ENCODE measurements around the gene RARB. TPM values are rescaled to one million over a fixed set of nuclear protein-coding genes. Genes with fewer than 3 reads are reported as not detected.

The RARB gene
- total RNA-seq, 1 donor from 2014 or later = not detected

- POLR2A ChIA-PET = no interaction called here
- TF ChIP-seq CTCF (IDR thresholded peaks at IDR 0.05) = no peak
- Mint-ChIP-seq H3K9me3 (peaks cover 2% of the 10 kb centered on the region), H3K27me3 (no peaks in the 10 kb centered on the region), H3K4me3 (no peak overlapping the region), H3K27ac (no peak overlapping the region), H3K36me3 (ENCODE audit: low read depth) (no peaks in the 10 kb centered on the region), H3K4me1 (no peaks in the 10 kb centered on the region)
- CTCF ChIA-PET = no interaction called here
- DNase-seq = no peak
- ATAC-seq (ENCODE audit: low read depth) = no peak
- intact Hi-C loops (cut with micrococcal nuclease) = no loop called here
These were observed 42.1 kb upstream of the RARB start for GRCh38 chr3:25385807-25386460.

- Mint-ChIP-seq H3K27me3 (no peaks in the 10 kb centered on the region), H3K27ac (no peak overlapping the region), H3K36me3 (ENCODE audit: low read depth) (no peaks in the 10 kb centered on the region), H3K9me3 (peaks cover 7% of the 10 kb centered on the region), H3K4me3 (no peak overlapping the region), H3K4me1 (no peaks in the 10 kb centered on the region)
- ChIA-PET POLR2A (no interaction called here), CTCF (no interaction called here)
- ATAC-seq (ENCODE audit: low read depth) (no peak), DNase-seq (no peak)
- intact Hi-C loops (cut with micrococcal nuclease) = no loop called here
- TF ChIP-seq CTCF (IDR thresholded peaks at IDR 0.05) = no peak
These were observed 41.3 kb upstream of the RARB start for GRCh38 chr3:25386686-25387255.

- DNase-seq (no peak), ATAC-seq (ENCODE audit: low read depth) (no peak)
- Mint-ChIP-seq H3K4me1 (no peaks in the 10 kb centered on the region), H3K27ac (no peak overlapping the region), H3K27me3 (no peaks in the 10 kb centered on the region), H3K9me3 (peaks cover 7% of the 10 kb centered on the region), H3K36me3 (ENCODE audit: low read depth) (no peaks in the 10 kb centered on the region), H3K4me3 (no peak overlapping the region)
- intact Hi-C loops (cut with micrococcal nuclease) = no loop called here
- ChIA-PET POLR2A (no interaction called here), CTCF (no interaction called here)
- TF ChIP-seq CTCF (IDR thresholded peaks at IDR 0.05) = no peak
These were observed 37.5 kb upstream of the RARB start for GRCh38 chr3:25390605-25391004.

- CTCF ChIA-PET = no interaction called here
- intact Hi-C loops (cut with micrococcal nuclease) = no loop called here
- ATAC-seq (ENCODE audit: low read depth) (no peak), DNase-seq (no peak)
- H3K4me1 Mint-ChIP-seq = no peaks in the 10 kb centered on the region
- POLR2A ChIA-PET = no interaction called here
- H3K4me3 Mint-ChIP-seq = no peak overlapping the region
- no peak for TF ChIP-seq CTCF (IDR thresholded peaks at IDR 0.05)
- peaks cover 5% of the 10 kb centered on the region for H3K9me3 Mint-ChIP-seq
- no peak overlapping the region for H3K27ac Mint-ChIP-seq
- no peaks in the 10 kb centered on the region for H3K36me3 Mint-ChIP-seq (ENCODE audit: low read depth)
- H3K27me3 Mint-ChIP-seq = no peaks in the 10 kb centered on the region
These were observed 31.8 kb upstream of the RARB start for GRCh38 chr3:25396251-25396650.

- ChIA-PET CTCF (no interaction called here), POLR2A (no interaction called here)
- ATAC-seq (ENCODE audit: low read depth) (no peak), DNase-seq (no peak)
- intact Hi-C loops (cut with micrococcal nuclease) = no loop called here
- H3K4me1 Mint-ChIP-seq = no peaks in the 10 kb centered on the region
- H3K4me3 Mint-ChIP-seq = no peak overlapping the region
- H3K36me3 Mint-ChIP-seq (ENCODE audit: low read depth) = no peaks in the 10 kb centered on the region
- H3K9me3 Mint-ChIP-seq = peaks cover 1% of the 10 kb centered on the region
- no peaks in the 10 kb centered on the region for H3K27me3 Mint-ChIP-seq
- no peak for TF ChIP-seq CTCF (IDR thresholded peaks at IDR 0.05)
- no peak overlapping the region for H3K27ac Mint-ChIP-seq
These were observed 31.4 kb upstream of the RARB start for GRCh38 chr3:25396686-25397085.
